Stimulated activated CD4-positive, alpha-beta T cell treated with anti-CD3 and anti-CD28 coated beads, Interleukin-1b, Interleukin-23, amount 100 ng/mL, for 4 hours (primary cell): ENCODE data around the gene ST3GAL3.
"Not testable (repeated sequence)": the region's sequence is repeated elsewhere in the genome, so short reads cannot be mapped to it uniquely, and the experiment has no call there.

ENCODE experiments used
- DNase-seq, 2 donors: peaks; one replicate each; pipeline ENCODE4 v3.0.0-alpha.2; 2020; ENCODE audit warnings: low read depth in 2 of 2

Gene ST3GAL3

DNA sequence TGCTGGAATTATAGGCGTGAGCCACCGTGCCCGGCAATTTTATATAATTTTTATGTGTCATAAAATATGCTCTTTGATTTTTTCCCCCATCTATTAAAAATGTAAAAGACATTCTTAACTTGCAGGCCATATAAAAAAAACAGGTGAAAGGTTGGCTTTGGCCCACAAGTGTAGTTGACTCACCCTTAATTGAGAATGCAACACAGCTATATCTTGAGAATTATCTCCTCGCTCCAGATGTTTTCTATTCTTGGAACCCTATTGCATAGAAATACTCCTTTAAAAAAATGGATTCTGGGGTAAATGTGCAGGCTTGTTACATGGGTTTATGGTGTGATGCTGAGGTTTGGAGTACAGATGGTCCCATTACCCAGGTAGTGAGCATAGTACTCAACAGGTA, 112.0 kb downstream of the ST3GAL3 start:
- no peak for DNase-seq

DNA sequence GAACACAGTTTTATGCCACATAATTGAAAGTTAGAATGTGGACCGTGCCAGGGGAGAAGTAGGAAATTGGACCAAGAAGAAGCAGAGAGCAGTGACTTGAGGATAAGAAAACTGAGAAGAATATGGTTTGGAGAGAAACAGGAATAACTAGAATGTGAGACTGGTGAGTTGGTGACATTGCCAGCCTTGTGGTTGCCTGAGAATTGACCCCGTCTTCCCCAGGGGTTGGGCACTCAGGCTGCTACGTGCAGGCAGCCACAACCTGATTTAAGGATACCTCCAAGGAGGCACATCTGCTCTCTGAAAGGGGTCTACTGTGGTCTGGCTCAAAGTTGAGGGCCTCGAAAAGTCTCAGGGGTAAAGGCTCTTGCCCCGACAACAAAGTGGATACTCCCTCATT, 114.1 kb downstream of the ST3GAL3 start:
- no peak for DNase-seq

DNA sequence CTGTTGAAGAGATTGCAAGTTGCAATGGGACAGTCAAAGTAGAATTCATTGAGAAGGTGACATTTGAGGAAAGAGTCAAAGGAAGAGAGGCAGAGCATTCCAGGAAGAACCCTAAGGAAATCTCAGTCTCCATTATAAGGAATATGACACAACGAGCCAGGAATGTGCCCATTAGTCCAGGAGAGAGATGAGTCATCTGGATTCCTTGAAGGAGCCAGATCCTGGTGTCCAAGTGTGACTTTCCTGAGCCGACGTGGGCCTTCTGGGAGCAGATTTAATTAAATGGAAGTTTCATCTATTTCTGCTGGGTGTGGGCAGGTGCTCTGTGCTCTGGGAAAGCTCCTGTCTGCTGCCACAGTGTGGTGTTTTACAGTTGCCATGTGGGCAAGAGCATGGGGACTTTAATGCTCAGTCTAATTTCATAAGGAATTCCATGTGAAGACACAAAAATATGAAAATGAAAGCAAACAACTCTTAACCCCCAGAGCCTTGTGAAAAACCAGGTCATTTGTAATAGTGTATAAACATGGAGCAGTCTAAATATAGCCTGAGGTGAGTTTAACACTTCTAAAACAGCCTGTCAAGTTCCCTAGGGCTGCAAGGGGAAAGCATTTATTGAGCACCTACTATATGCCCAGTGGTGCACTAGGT, 114.8 kb downstream of the ST3GAL3 start:
- DNase-seq: no peak

DNA sequence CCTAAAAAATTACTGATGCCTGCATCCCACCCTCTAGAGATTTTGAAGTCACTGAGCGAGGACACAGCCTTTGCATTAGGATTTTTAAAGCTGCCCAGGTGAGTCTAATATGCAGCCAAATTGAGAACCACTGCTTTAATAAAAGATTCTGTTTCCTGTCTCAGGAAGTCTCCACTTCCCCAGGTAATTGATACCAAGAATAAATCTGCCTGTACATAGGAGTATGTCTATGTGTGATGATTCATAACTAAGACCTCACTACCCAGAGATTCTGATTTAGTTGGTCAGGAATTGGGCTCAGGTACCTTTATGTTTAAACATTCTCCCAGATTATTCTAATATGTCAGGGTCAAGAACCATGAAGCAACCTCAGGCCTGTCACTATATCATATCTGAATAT, 117.5 kb downstream of the ST3GAL3 start:
- DNase-seq: no peak

DNA sequence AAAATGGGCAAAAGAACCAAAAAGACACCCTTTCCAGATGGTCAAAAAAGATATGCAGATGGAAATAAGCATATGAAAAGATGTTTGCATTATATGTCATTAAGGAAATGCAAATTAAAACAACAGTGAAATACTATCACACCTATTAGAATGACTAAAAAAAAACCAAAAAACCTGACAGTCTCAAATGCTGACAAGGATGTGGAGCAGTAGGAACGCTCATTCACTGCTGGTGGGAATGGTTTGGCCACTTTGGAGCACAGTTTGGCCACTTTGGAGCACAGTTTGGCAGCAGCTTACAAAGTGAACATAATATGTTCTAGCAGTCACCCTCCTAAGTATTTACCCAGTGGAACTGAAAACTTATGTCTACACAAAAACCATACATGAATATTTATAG, 121.2 kb downstream of the ST3GAL3 start:
- DNase-seq: no peak

DNA sequence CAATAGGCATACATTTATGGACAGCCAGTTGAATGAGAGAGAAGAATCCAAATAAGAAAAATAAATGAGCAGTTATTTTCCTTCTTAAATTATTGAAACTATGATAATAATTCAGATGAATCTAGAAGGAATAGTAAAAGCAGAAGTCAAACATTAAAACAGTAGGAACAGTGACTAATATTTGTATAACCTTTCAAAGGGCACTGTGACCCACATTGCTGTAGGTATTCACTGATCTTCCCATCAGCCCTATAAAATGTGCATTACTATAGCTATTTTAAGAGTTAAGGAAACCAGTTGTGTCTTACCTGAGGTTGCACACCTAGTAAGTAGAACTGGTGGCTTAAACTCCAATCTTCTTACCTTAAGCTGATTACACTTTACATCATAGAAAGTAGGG, 123.5 kb downstream of the ST3GAL3 start:
- no peak for DNase-seq

DNA sequence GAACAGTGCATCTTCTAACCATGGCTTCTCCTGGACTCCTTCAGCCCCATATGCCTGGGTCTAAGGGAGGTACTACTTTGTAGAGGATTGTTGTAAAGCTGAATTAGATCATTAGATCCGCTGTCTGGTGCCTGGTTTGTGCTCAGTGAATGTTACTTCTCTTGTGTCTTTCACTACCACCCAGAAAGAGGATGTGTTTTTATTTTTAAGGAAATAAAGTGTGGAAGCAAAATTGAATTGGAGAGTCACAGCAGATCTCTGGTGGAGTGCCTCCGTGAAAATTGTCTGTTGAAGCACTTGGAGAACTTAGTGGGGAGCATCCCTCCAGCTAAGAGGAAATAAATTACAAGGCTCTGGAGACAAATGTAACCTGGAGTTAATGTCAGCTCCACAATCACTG, 124.5 kb downstream of the ST3GAL3 start:
- DNase-seq: no peak

DNA sequence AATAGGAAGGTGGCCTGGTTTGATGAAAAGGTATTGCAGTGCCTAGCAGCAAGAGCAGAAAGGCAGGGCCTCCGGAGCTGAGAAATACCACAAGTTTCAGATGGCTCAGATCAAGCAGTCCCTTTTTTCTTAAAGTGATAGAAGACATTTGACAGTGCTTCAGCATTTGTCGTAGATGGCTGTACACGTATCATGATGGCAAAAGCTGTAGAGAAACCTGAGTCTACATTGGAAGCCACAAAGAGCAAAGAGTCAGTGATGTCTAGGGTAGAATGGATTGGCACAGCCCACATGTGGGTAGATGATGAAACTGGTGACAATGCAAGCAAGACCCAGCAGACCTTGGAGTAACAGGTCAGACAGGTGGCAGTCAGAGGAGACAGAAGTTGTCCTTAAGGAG, 124.9 kb downstream of the ST3GAL3 start:
- no peak for DNase-seq

DNA sequence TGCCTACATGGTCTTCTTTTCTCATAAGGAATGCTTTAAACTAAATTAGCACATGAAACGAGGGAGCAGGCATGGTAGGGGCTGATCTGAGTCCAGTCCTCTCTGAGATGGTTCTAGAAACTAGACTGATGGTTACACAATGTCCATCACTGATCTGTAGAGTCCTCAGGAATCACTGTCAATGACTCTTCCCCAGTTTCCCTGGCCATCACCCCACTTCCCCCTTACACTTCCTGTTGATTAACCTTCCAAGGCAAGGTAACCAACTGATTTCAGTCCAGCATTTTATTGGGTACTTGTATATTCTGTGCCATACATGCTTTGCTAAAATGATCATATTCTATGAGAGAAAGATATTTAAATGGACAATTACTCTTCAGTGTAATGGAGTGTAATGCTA, 125.7 kb downstream of the ST3GAL3 start:
- DNase-seq: no peak

DNA sequence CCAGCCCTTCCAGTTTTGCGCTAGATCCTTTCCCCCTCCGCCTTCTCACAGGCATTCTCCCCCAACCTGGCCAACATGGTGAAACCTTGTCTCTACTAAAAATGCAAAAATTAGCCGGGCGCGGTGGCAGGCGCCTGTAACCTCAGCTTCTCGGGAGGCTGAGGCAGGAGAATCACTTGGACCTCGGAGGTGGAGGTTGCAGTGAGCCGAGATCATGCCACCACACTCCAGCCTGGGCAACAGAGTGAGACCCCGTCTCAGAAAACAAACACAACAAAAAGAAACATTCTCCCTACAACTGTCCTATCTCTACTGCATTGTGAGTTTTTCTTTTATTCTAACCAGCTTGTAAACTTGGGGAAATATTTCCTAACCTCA, 126.6 kb downstream of the ST3GAL3 start:
- DNase-seq: not testable (repeated sequence)

DNA sequence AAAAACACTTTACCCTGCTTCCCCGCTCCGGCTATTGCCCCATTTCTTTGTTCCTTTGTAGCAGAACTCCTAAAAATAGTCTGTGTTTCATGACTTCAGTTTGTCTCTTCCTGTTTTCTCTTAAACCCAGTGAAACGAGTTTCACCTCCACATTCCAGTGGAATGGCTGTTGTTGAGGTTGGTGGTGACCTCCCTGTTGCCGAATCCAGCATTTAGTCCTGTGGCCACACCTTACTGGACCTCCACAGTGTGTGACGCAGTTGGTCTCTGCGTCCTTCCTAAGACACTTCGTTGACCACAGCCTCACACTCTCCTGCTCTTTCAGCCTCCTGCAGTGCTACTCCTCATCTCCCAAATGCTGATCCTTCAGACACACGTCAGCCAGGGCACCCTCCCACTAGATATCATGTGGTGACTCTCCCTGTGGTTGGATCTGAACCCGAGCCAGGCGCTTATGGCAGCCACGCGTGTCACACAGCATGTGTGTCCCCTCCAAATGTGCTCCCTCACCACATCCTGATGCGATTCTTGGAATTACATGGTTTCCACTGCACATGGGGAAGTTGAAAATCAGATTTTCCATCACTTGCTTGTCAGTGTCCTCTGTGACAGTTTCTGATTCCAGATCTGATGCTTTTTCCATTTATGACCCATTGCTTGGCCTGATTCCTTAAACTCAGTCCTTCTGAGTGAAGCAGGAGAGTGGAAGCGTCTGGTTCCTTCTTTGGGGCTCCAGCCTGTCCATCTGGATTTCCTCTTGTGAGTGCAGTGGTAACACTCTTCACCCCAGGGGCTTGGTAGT, 127.1 kb downstream of the ST3GAL3 start:
- DNase-seq: no peak

DNA sequence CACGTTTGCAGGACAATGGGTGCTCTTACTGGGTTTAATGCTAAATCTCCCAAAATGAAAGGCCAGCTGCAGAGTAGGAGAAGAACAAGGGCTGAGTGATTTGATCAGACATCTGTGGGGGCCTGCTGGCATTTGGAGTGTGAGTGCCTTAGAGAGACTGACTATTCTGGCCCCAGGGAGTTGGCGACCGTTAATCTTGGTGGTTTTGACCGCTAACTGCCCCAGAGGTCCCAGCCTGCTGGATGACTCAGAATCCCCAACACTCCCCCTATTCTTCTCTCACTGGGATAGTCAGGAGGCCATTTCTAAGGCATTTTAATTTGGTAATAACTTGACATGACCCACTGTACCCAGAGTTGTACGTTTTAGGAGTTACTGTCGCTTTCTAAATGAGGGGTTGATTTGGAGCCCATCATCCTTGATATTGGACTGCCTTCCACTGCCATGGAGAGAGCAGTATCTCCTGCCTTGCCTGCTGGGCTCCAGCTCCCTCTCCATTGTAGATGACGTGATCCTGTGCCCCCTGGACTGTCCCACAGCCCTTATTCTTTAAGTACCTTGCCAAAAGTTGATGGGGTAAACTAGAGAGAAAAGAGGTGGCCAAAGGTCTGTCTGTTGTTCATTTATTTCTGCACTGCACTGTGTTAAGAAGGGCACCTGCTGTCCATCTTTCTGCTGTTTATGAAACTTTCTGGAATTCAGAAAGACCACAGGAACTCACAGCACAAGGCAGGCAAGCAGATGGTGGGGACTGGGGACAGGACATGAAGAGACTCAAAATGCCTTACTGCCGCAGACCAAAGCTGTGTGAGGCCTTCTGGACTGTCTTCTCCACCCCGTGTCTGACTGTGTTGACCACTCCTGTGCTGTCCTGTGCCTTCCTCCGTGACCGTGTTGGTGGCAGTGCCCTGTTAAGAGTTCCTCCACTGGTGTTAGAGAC, 128.0 kb downstream of the ST3GAL3 start:
- DNase-seq: no peak

DNA sequence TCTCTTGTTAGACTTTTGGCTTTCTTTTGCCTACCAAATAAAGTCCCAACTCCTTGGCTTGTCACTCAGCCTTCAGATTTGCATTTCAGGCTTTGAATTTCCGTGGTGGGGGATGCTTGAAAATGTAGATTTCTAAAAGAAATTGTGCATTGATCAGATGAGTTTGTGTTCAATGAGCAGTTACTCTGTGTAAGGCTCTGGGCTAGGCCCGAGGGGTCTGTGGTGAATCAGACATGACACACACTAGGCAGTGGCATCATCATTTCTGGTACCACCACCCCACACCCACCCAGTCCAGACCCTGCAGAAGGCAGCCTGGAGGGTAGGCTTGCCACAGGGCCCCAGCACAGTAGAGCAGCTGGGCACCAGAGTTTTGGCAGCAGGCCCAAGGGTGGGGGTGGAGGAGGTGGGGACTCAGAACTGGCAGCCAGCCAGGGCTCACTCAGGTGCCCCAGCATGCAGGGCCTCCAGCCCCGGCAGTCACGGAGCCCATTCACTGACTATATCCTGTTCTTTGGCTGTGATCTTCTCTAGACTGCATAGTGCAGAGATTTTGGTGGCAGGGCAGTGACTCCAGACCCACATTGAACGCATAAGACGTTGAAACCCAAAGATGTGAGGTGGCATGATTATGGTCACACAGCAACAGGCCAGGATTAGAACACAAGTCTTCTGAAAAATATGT, 129.1 kb downstream of the ST3GAL3 start:
- DNase-seq: peak; percentile 58 to 61

DNA sequence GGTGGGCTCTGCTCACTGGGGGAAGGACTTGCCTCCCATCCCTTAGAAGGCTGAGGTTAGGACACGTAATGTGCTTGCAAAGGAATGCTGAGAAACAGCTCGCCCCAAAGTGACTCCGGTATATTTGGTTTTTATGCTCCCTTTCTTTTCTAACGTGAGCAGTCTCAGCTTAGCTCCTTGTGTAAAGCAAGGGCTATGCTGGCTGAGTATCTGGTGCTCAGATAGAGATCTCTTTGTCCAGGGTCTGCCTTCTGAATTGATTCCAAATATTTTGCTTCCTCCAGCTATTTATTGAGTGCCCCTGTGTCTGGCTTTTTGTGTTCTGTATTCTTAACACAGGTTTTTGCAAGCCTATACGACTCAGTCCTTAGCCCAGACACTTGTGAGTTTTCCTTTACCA, 131.7 kb downstream of the ST3GAL3 start:
- no peak for DNase-seq

DNA sequence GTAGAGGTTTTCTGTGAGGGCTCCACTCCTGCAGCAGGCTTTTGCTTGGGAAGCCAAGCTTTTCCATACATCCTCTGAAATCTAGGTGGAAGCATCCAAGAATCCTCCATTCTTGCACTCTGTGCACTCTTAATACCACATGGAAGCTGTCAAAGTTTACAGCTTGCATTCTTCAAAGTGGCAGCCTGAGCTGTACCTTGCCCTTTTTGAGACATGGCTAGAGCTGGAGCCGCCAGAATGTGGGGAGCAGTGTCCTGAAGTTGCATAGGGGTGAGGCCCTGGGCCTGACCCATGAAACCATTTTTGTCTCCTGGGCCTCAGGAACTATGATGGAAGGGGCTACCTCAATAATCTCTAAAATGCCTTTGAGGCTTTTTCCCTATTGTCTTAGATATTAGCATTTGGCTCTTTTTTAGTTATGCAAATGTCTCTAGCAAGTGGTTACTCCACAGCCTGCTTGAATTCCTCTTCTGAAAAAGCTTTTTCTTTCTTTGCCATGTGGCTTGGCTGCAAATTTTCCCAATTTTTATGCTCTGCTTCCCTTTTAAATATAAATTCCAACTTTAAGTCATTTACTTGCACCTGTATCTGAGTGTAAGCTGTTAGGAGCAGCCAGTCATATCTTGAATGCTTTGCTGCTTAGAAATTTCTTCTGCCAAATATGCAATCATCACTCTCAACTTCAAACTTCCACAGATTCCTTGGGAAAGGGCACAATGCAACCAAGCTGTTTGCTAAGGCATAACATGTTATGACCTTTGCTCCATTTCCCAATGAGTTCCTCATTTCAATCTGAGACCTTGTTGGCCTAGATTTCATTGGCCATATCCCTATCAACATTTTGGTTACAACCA, 134.2 kb downstream of the ST3GAL3 start:
- no peak for DNase-seq

DNA sequence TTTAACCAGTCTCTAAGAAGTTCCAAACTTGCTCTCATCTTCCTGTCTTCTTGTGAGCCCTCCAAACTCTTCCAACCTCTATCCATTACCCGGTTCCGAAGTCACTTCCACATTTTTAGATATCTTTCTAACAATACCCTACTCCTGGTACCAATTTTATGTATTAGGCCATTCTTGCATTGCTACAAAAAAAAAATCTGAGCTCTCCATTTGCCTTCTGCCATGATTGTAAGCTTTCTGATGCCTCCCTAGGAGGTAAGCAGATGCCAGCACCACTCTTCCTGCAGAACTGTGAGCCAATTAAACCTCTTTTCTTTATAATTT, 134.8 kb downstream of the ST3GAL3 start:
- DNase-seq: no peak

DNA sequence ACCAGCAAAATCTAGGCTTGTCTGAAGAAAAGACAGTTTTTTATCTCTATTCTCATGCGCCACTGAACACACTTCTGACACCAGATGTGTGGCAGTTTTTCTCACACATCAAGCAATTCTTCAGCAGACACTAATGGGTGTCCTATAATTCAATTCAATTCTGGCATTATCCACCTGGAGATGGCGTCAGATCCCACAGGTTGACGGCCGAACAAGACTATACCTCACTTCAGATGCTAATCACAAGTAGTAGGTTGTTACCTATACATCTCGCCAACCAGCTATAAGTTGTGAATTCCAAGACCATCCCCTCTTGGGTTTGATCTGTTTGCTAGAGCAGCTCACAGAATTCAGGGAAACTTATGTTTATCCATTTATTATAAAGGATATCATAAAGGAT, 136.3 kb downstream of the ST3GAL3 start:
- no peak for DNase-seq

DNA sequence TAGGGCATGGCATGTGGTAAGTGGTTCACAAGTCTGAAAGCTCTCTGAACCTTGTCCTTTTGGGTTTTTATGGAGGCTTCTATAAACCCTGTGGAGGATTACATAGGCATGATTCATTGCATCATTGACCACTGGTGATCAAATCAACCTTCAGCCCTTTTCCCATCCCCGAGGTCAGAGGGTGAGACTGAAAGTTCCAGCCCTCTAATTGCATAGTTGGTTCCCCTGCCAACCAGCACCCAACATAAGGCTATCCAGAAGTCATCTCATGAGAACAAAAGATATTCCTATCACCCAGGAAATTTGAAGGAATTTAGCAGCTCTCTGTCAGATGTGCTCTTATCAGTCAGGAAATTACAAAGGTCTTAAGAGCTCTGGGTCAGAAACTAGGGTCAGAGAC, 136.8 kb downstream of the ST3GAL3 start:
- DNase-seq: no peak

DNA sequence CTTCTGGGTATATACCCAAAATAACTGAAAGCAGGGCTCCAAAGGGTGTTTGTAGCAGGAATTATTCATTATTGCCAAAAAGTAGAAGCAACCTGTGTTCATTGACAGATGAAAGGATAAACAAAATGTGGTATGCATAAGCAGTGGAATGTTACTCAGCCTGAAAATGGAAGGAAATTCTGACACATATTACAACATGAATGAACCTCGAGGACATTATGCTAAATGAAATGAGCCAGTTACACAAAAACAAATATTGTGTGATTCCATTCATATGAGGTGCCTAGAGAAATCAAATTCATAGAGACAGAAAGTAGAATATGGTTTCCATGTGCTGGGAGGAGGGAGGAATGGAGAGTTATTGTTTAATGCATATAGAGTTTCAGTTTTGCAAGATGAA, 140.0 kb downstream of the ST3GAL3 start:
- no peak for DNase-seq

DNA sequence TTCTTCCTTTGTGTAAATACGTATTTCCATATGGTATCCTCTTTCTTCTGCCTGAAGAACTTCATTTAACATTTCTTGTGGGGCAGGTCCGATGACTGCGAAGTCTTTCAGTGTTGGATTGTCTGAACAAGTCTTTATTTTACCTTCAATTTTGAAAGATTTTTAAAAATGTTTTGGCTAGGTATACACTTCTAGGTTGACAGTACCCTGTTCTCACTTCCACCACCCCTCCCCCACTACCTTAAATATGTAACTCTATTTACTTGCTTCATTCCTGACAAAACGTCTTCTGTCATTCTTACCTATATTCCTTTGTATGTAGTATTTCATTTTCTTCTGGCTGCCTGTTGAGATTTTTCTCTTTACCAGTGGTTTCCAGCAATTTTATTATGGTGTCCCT, 140.5 kb downstream of the ST3GAL3 start:
- DNase-seq: no peak

DNA sequence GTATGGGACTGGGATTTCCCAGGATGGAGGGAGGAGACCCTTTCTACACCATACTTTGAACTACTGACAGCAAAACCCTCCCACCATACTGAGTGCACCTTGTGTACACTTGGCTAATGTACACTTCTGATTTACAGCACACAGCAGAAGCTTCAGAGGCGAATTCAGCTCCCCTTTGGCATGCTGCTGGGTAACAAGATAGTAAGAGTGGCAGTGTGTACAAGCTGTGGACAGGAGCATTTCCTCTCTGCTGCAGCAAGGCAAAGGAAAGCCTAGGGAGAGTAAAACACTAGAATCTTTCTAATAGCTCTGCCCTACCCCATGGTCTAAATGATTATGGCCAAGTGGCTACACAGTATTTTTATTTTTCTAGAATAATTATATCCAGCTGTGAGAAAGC, 142.3 kb downstream of the ST3GAL3 start:
- DNase-seq: no peak
